A549 treated with Hydrocortisone at 1 μM for 4 hours (cell line): ENCODE measurements around the gene SLC9A9. TPM values are rescaled to one million over a fixed set of nuclear protein-coding genes. Genes with fewer than 3 reads are reported as not detected.

Source experiments
- total RNA-seq: library from RNA; stranded (reverse); fragments of 200-300 nt; extraction: Qiagen RNA extraction; gene quantifications from 5 replicates; pipeline ENCODE4 v1.2.3, GENCODE V29; 2022

SLC9A9 gene
- total RNA-seq = 0.03 to 0.23 TPM (median 0.15 TPM) in 5 replicates

DNA sequence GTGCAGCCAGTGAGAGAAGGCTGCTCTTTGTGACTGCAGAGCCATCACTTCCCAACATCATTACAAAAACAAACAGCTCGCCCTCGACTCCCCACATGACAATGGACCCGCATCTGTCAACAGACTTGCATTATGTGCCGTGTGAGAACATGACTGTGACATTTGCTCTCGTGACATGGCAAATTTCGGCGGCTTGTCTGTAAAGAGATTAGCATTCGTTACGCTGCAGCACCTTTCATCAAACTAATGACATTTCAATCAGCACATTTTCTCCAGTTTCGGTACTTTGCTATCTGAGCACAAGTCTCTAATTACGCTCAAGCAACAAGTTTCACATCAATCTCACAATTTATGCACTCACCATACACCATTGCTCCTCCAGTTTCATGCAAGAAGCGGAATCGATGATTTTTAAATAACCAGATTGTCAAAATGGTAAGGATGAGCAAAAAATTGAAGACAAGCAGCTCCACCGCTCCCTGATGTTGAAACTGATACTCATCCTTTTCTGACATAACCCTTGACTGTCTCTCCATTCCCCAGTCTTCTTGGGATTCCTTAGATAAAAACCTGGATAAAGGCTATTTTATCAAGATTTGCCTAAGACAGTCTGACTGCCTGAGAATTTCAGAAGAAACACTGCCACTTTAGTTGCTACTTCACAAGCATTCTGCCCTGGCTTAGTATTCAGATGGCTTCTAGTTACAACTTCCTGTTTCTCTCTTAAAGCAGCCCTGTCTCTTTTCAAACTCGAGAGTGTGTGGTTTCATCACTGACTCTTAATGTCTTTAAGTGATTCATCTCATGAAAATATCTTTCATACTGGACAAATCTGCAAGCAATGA is at the start of gene SLC9A9:
SLC9A9 (minus strand) TSS at position 682 of the 845 bp plus-strand sequence; CDS start at position 536, 146 bp downstream.

Other genes with a start within 250 kb of the SLC9A9 start
- gene DIPK2A, start 123.4 kb upstream of the SLC9A9 start, total RNA-seq = 4.9 to 6.9 TPM (median 5.8 TPM) in 5 replicates